Neuronal stem cell (in vitro differentiated cells): ENCODE results near the gene C11orf24.

Experiments
- DNase-seq: peaks from one replicate; pipeline ENCODE4 v3.0.0-alpha.2; 2013; ENCODE audit warnings: low spot score
- H2AFZ ChIP-seq: one replicate; pipeline ENCODE4 v1.6.1; 2013; ENCODE audit warnings: mild to moderate bottlenecking, low read length, inconsistent platforms
- H2AK5ac ChIP-seq: 2 replicates; pipeline ENCODE4 v1.6.1; 2013; ENCODE audit warnings: low read depth, mild to moderate bottlenecking, inconsistent platforms, low read length, moderate library complexity, mixed read lengths
- H2BK120ac ChIP-seq: 2 replicates; pipeline ENCODE4 v1.6.1; 2013; ENCODE audit warnings: low read depth, mild to moderate bottlenecking, inconsistent platforms, low read length, moderate library complexity, mixed read lengths
- H2BK12ac ChIP-seq: one replicate; pipeline ENCODE4 v1.6.1; 2013; ENCODE audit warnings: low read length, inconsistent platforms
- H2BK15ac ChIP-seq: 2 replicates; pipeline ENCODE4 v1.6.1; 2013; ENCODE audit warnings: mild to moderate bottlenecking, low read length, inconsistent platforms, mixed read lengths
- H2BK5ac ChIP-seq: one replicate; pipeline ENCODE4 v1.6.1; 2013; ENCODE audit warnings: inconsistent platforms, mild to moderate bottlenecking, low read length, moderate library complexity
- H3K14ac ChIP-seq: one replicate; pipeline ENCODE4 v1.6.1; 2013; ENCODE audit warnings: low read length, inconsistent platforms
- H3K18ac ChIP-seq: 2 replicates; pipeline ENCODE4 v1.6.1; 2013; ENCODE audit warnings: low read length, inconsistent platforms
- H3K23ac ChIP-seq: 2 replicates; pipeline ENCODE4 v1.6.1; 2013; ENCODE audit warnings: low read depth, mild to moderate bottlenecking, mixed read lengths, low read length, inconsistent platforms; ENCODE audit not compliant: poor library complexity
- H3K27ac ChIP-seq: replicated peaks from 3 replicates; pipeline ENCODE4 v1.5.1; 2013; ENCODE audit warnings: low read length, inconsistent platforms
- H3K27me3 ChIP-seq, 3 experiments: 2 replicates each; pipeline ENCODE4 v1.6.1; 2013; ENCODE audit warnings: low read length in 3 of 3, mild to moderate bottlenecking in 2 of 3, inconsistent platforms in 1 of 3, low read depth in 1 of 3, mixed read lengths in 1 of 3, moderate library complexity in 1 of 3; ENCODE audit not compliant: control insufficient read depth in 3 of 3, insufficient read depth in 3 of 3
- H3K36me3 ChIP-seq, 2 donors: replicated peaks in 1 of 2; 2 replicates each; pipeline ENCODE4 v1.6.1; 2013; ENCODE audit warnings: low read length in 2 of 2; ENCODE audit not compliant: control insufficient read depth in 2 of 2, insufficient read depth in 2 of 2
- H3K4ac ChIP-seq: 2 replicates; pipeline ENCODE4 v1.6.1; 2013; ENCODE audit warnings: inconsistent platforms, mild to moderate bottlenecking, low read length, moderate library complexity
- H3K4me1 ChIP-seq, 2 donors: 1 replicate in 1 of 2; 2 replicates in 1 of 2; pipeline ENCODE4 v1.6.1; 2013; ENCODE audit warnings: low read length in 2 of 2, low read depth in 1 of 2; ENCODE audit not compliant: control insufficient read depth in 2 of 2, insufficient read depth in 1 of 2
- H3K4me2 ChIP-seq: one replicate; pipeline ENCODE4 v1.6.1; 2013; ENCODE audit warnings: mild to moderate bottlenecking, low read length, inconsistent platforms; ENCODE audit not compliant: insufficient read depth, poor library complexity, severe bottlenecking
- H3K4me3 ChIP-seq, 2 donors: 2 replicates each; pipeline ENCODE4 v1.5.1; 2013; ENCODE audit warnings: low read length in 2 of 2, mild to moderate bottlenecking in 2 of 2, inconsistent platforms in 1 of 2, moderate library complexity in 1 of 2
- H3K79me1 ChIP-seq: one replicate; pipeline ENCODE4 v1.6.1; 2013; ENCODE audit warnings: low read depth, mild to moderate bottlenecking, inconsistent platforms, low read length, moderate library complexity
- H3K9ac ChIP-seq: one replicate; pipeline ENCODE4 v1.6.1; 2013; ENCODE audit warnings: mild to moderate bottlenecking, low read depth, low read length, inconsistent platforms; ENCODE audit not compliant: poor library complexity
- H3K9me3 ChIP-seq, 2 donors: replicated peaks in 1 of 2; 2 replicates each; pipeline versions ENCODE3 to v1.6.1; 2013; ENCODE audit warnings: low read length in 2 of 2, mild to moderate bottlenecking in 2 of 2, inconsistent platforms in 1 of 2, low read depth in 1 of 2, mixed read lengths in 1 of 2, moderate library complexity in 1 of 2; ENCODE audit not compliant: control insufficient read depth in 2 of 2, insufficient read depth in 1 of 2
- H4K8ac ChIP-seq: one replicate; pipeline ENCODE4 v1.6.1; 2013; ENCODE audit warnings: low read depth, mild to moderate bottlenecking, inconsistent platforms, low read length, moderate library complexity
- H4K91ac ChIP-seq: one replicate; pipeline ENCODE4 v1.6.1; 2013; ENCODE audit warnings: low read length, low read depth, mild to moderate bottlenecking, inconsistent platforms; ENCODE audit not compliant: poor library complexity
- WGBS, 2 donors: extraction: QIAGEN DNeasy Blood & Tissue Kit; methylation state at CpG; one replicate each; pipeline ENCODE4 v1.1.7; 2013; ENCODE audit warnings: missing lambda C conversion rate in 2 of 2, mixed read lengths in 1 of 2; ENCODE audit not compliant: insufficient read length in 2 of 2, insufficient replicate concordance in 1 of 2; ENCODE audit errors: extremely low coverage in 2 of 2; 5-methylcytosine and 5-hydroxymethylcytosine counted together

C11orf24 gene

DNA sequence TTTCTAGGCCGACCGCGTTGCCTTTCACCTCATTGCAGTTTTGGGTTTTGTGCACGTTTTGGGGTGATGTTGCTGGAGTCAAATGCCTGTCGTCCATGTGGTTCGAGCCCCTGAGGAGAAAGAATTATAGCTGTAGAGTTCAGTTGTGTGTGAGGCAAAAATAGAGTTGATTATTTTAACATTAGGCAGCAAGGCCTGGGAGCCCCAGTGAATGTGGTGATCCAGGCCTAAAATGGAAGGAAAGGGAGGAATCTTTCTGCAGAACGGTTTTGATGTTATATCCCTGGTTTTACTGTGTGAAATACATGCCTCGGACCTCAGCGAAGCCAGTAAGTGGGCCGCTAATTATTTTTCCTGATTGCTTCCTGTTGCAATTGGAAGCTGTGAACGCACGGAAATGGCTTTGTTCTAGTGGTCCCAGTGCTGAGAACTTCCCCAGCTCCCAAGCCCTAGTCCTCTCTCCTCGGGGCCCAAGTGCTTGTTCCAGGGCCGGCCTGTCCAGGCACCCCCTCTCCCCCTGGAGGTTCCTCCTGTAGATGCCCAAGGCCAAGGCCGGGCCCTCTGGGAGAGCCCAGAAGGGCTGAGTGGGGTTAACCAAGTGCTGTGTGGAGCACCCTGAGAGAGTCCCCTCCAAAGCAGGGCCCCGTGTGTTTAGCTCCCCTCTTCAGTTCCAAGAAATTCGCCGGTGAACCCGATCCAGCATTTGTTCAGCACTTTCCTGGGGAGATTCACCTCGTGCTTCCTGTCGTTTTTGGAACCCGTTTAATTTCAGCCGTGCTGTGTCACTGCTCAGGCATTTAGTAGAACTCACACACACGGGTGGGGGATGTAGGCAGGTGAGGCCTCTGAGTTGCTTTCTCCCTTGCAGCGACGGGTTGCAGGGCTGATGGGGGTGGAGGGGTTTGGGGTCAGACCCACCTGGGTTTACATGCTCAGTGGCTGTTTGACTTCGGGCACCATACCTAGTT is 42.7 kb upstream of the C11orf24 start:
- Histone ChIP-seq H3K14ac (peak overlapping the region; percentile 3), H2BK12ac (no peak overlapping the region), H3K4me1 (peaks cover 12 to 13% of the 10 kb centered on the region in 2 donors), H3K9ac (no peak overlapping the region), H3K36me3 (no peaks in the 10 kb centered on the region), H3K4ac (no peak overlapping the region), H2BK120ac (no peak overlapping the region), H4K8ac (no peak overlapping the region), H2BK15ac (no peak overlapping the region), H3K4me2 (peak overlapping the region; percentile 89), H2AK5ac (peak overlapping the region; percentile 15), H3K23ac (peak overlapping the region; percentile 45), H3K27me3 (peaks cover 0 to 5% (median 0%) of the 10 kb centered on the region in 3 experiments), H4K91ac (no peak overlapping the region), H3K18ac (peak overlapping the region; percentile 16), H3K79me1 (peaks cover 16% of the 10 kb centered on the region), H2AFZ (peak overlapping the region; percentile 83), H3K27ac (no peak overlapping the region), H2BK5ac (no peak overlapping the region), H3K9me3 (no peaks in the 10 kb centered on the region), H3K4me3 (peak overlapping the region in 1 of 2 donors; percentile 95)
- no peak for DNase-seq
- no CpG with 5 or more reads among the region's 27 CpGs for WGBS, 2 donors

GRCh38 chr11:68313574-68314202 is 41.9 kb upstream of the C11orf24 start:
- H2AK5ac ChIP-seq: peak overlapping the region; percentile 75
- H3K27me3 ChIP-seq: peaks cover 0 to 5% (median 0%) of the 10 kb centered on the region in 3 experiments
- H2BK15ac ChIP-seq: no peak overlapping the region
- no peak overlapping the region for H2BK120ac ChIP-seq
- H3K4me2 ChIP-seq: peak overlapping the region; percentile 89
- peak overlapping the region; percentile 87 for H3K9ac ChIP-seq
- no peaks in the 10 kb centered on the region for H3K9me3 ChIP-seq
- peak overlapping the region; percentile 65 for H3K23ac ChIP-seq
- no peak overlapping the region for H2BK12ac ChIP-seq
- H2AFZ ChIP-seq: peak overlapping the region; percentile 83
- peaks cover 16% of the 10 kb centered on the region for H3K79me1 ChIP-seq
- no peak for DNase-seq
- H3K18ac ChIP-seq: peak overlapping the region; percentile 95
- WGBS, 2 donors: no CpG with 5 or more reads among the region's 19 CpGs
- no peak overlapping the region for H3K4ac ChIP-seq
- no peaks in the 10 kb centered on the region for H3K36me3 ChIP-seq
- peaks cover 12 to 13% of the 10 kb centered on the region in 2 donors for H3K4me1 ChIP-seq
- H3K27ac ChIP-seq: no peak overlapping the region
- H2BK5ac ChIP-seq: no peak overlapping the region
- no peak overlapping the region for H4K8ac ChIP-seq
- H4K91ac ChIP-seq: no peak overlapping the region
- peak overlapping the region; percentile 91 to 95 for H3K4me3 ChIP-seq
- peak overlapping the region; percentile 47 for H3K14ac ChIP-seq

GRCh38 chr11:68312780-68313573 is 41.2 kb upstream of the C11orf24 start:
- Histone ChIP-seq H2BK120ac (no peak overlapping the region), H2BK5ac (no peak overlapping the region), H3K36me3 (no peaks in the 10 kb centered on the region), H3K27ac (no peak overlapping the region), H3K9me3 (no peaks in the 10 kb centered on the region), H3K4me3 (peak overlapping the region; percentile 91 to 95), H4K91ac (no peak overlapping the region), H2AK5ac (peak overlapping the region; percentile 75), H2BK15ac (no peak overlapping the region), H2AFZ (peak overlapping the region; percentile 83), H4K8ac (no peak overlapping the region), H3K27me3 (peaks cover 0 to 5% (median 0%) of the 10 kb centered on the region in 3 experiments), H3K14ac (peak overlapping the region; percentile 47), H3K4me1 (peaks cover 12 to 13% of the 10 kb centered on the region in 2 donors), H2BK12ac (no peak overlapping the region), H3K4ac (no peak overlapping the region), H3K9ac (peak overlapping the region; percentile 91), H3K4me2 (peak overlapping the region; percentile 89), H3K79me1 (peaks cover 16% of the 10 kb centered on the region), H3K23ac (peak overlapping the region; percentile 65), H3K18ac (peak overlapping the region; percentile 95)
- WGBS, 2 donors: no CpG with 5 or more reads among the region's 102 CpGs
- DNase-seq: no peak
